ENCODE data around the gene TMEM266.

GRCh38 chr15:76165951-76166350, 106.2 kb downstream of the TMEM266 start:
- no peak for TF ChIP-seq CTCF (conservative IDR thresholded peaks at IDR 0.05; ENCODE audit: low read length)
- TF ChIP-seq EZH2phosphoT487 (IDR thresholded peaks at IDR 0.05; ENCODE audit: borderline replicate concordance), result no peak
